ENCODE data around the gene IFNA6.
A peak's percentile ranks its signal among the peaks of the same experiment; 100 is the strongest.
"Not testable (repeated sequence)": the region's sequence is repeated elsewhere in the genome, so short reads cannot be mapped to it uniquely, and the experiment has no call there.

IFNA6 gene

GRCh38 chr9:21350787-21351186 is at the start of gene IFNA6:
IFNA6 (minus strand) TSS chr9:21350887; CDS start chr9:21350887, 0 bp downstream.
- DNase-seq = no peak

GRCh38 chr9:21399956-21400355 is 49.3 kb upstream of the IFNA6 start:
- no peak for DNase-seq

- DNase-seq = no peak
Measured at GRCh38 chr9:21398955-21399489, 48.3 kb upstream of the IFNA6 start.

GRCh38 chr9:21395778-21396717 is 45.4 kb upstream of the IFNA6 start:
- no peak for DNase-seq

GRCh38 chr9:21392270-21392669 is 41.6 kb upstream of the IFNA6 start:
- DNase-seq = no peak

- DNase-seq = no peak
Measured at GRCh38 chr9:21385131-21385670, 34.5 kb upstream of the IFNA6 start, which contains the start of gene IFNA2. IFNA2 (minus strand) TSS chr9:21385398; CDS start chr9:21385329, 69 bp downstream.

GRCh38 chr9:21383627-21384026 is 32.9 kb upstream of the IFNA6 start:
- no peak for DNase-seq

- DNase-seq = no peak
Measured at GRCh38 chr9:21381448-21382339, 31.0 kb upstream of the IFNA6 start.

GRCh38 chr9:21371467-21371866 is 20.8 kb upstream of the IFNA6 start:
- not testable (repeated sequence) for DNase-seq

- DNase-seq = no peak
Measured at GRCh38 chr9:21367957-21368356, 17.3 kb upstream of the IFNA6 start, which contains the start of gene IFNA13. IFNA13 (minus strand) TSS chr9:21368057; CDS start chr9:21368010, 47 bp downstream.

- DNase-seq = not testable (repeated sequence)
Measured at GRCh38 chr9:21367169-21367568, 16.5 kb upstream of the IFNA6 start.

GRCh38 chr9:21362287-21362686 is 11.6 kb upstream of the IFNA6 start:
- no peak for DNase-seq

GRCh38 chr9:21357479-21358460 is 7.1 kb upstream of the IFNA6 start:
- DNase-seq = no peak

GRCh38 chr9:21348430-21348970 is 2.2 kb downstream of the IFNA6 start:
- DNase-seq = no peak

- no peak for DNase-seq
Measured at GRCh38 chr9:21340735-21341134, 10.0 kb downstream of the IFNA6 start.

GRCh38 chr9:21336457-21336856 is 14.2 kb downstream of the IFNA6 start:
- DNase-seq = no peak

GRCh38 chr9:21334701-21335632 is 15.7 kb downstream of the IFNA6 start, which contains the start of gene KLHL9:
KLHL9 (minus strand) TSS chr9:21335404; CDS start chr9:21334859, 545 bp downstream.
- DNase-seq = peak; percentile 59

- DNase-seq = no peak
Measured at GRCh38 chr9:21333226-21333625, 17.5 kb downstream of the IFNA6 start.

GRCh38 chr9:21331676-21332402 is 18.8 kb downstream of the IFNA6 start:
- no peak for DNase-seq
